Mesenteric fat pad (tissue), 1 donor: ENCODE data around the gene NCBP1. TPM values are rescaled to one million over a fixed set of nuclear protein-coding genes. Genes with fewer than 3 reads are reported as not detected.
"Not testable (repeated sequence)": the region's sequence is repeated elsewhere in the genome, so short reads cannot be mapped to it uniquely, and the experiment has no call there.

Experiments used
- DNase-seq: peaks from one replicate; pipeline ENCODE4 v3.0.0-alpha.2; 2020; ENCODE audit warnings: low spot score
- total RNA-seq: library from RNA; stranded (reverse); fragmentation: NEBNext Ultra II Directional; extraction: Animal tissue kit (Norgen Biotek cat#: 25700); gene quantifications from one replicate; pipeline ENCODE4 v1.2.1, GENCODE V29; 2021
- donor health status: DM: yes; HTN: yes; CAD: no.

NCBP1 gene
- total RNA-seq, 1 donor from 2014 or later: 21.3 TPM

DNA sequence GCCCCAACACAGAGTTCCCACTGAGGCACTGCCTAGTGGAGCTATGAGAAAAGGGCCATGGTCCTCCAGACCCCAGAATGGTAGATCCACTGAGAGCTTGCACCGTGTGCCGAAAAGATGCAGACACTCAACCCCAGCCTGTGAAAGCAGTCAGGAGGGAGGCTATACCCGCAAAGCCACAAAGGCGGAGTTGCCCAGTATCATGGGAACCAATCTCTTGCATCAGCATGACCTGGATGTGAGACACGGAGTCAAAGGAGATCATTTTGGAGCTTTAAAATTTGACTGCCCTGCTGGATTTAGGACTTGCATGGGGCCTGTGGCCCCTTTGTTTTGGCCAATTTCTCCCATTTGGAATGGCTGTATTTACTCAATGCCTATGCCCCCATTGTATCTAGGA, 11.1 kb upstream of the NCBP1 start:
- not testable (repeated sequence) for DNase-seq

DNA sequence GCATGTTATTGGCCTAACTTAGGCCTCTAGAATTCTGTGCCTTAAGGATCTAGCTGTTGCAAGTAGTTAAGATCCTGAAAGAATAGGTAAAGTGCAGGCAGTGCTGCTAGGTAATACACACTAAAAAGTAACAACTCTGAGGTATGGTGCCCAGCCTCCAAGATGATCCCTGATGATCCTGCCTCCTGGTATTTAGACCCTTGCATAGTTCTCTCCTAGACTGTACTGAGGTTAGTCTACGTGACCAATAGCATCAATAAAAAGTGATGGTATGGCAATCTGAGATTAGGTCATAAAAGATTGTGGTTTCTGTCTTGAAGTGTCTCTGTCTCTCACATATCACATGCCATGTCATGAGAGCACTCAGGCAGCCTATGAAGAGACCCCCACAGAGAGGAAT, 9.7 kb upstream of the NCBP1 start:
- no peak for DNase-seq

DNA sequence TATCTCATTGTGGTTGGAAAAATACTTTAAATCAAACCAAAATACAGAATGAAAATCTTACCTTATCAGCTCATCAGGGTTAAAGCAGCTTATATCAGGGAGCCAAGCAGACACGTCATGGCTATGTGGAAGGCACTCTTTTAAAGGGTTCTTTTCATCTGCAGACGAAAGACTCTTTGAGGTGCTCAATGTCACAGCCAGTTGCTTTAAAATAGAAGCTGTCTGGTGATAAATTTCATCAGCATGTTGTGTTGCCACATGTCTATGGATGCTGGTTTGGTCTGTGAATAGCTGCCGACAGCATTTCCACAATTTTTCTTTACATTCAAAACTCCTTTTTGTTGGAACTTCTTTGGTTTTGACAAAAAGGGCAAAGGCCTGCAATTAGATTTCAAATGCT, 8.0 kb upstream of the NCBP1 start:
- DNase-seq: no peak

DNA sequence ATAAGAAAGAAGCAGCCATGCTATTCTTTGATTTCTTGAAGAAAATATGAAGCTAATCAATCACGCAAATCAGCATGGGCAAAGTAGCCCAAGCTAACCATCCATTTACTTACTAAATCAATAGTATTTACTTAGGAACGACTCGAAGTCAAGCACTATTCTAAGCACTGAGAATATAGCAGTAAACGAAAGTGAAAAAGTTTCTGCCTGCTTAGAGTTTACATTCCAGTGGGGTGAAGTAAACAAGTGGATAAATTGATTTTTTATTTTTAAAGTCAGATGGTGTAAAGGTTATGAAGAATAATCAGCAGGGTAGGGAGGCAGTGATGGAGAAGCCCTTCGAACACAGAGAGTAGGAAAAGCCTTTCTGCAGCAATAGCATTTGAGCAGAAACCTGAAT, 6.0 kb upstream of the NCBP1 start:
- no peak for DNase-seq

DNA sequence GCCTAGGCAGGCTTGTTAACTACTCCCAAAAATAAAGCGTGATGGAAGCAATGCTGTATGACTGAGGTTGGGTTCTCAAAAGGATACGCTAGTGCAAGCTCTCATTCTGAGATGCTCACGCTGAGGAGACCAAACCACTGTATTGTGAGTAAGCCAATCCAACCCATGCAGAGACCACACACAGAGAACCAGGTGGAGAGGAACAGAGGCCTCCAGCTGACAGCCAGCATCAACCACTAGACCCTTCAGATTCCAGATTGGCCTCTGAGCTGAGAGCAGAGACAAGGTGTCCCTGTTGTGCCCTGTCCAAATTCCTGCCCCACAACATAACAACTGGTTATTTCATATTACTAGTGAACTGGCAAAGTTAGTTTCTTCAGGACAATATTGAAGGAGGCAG, 5.0 kb upstream of the NCBP1 start:
- no peak for DNase-seq

DNA sequence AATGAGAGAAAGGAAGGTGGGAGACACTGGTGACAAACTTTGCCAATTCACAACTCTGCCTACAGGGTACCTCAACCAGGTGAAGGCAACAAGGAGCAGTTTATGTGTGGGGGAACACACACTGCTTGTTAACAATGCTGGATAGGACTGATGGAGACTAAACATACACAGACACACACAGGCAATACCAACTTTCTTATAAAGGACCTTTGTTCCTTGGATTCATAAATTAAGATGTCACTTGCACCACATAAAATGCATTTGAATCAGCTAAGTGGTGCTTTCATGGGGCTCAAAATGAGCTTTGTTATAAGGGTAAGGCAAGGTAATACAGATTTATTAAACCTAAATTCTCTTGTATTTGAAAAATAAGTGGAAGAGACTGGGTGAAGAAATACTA, 4.5 kb upstream of the NCBP1 start:
- DNase-seq: no peak

DNA sequence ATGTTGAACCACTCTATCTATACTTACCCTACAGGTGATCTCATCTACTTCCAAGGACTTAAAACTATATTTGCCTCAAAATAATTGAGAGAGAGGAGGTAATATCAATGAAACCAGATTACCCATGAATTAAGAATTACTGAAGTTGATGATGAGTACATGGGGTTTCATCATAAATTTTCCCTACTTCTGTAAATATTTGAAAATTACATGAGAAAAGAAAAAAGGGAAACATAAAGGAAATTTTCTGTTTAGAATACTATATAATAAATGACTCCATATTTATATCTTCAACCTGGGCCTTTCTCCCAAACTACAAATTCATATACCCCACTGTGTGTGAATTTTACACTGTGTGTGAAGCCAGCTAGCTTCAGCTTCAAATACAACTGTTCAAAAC, 3.0 kb upstream of the NCBP1 start:
- DNase-seq: no peak

DNA sequence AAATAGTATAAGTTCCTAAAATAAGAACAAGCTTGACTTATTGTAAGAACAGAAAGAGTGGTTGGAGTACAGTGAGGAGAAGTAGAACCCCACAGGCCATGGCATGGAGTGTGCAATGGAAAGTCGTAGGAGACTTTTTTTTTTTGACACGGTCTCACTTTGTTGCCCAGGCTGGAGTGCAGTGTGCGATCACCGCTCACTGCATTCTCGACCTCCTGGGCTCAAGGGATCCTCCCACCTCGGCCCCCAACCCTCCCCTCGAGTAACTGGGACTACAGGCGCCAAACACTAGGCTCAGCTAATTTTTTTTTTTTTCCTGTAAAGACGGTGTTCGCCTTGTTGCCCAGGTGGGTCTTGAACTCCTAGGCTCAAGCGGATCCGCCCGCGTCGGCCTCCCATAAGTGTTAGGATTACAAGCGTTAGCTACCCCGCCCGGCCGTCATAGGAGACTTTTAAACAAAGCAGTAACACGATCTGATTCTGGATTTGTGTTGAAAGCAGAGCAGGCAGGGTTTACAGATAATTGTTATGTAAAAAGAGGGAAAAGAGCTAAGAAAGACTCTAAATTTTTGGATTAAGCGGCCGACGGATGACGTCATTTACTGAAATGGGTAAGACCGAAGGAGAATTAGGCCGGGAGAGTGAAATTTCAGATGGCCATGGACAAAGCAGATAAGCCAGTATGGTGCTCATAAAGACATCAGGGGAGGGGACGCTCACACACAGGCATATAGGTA, 1.2 kb upstream of the NCBP1 start:
- no peak for DNase-seq

DNA sequence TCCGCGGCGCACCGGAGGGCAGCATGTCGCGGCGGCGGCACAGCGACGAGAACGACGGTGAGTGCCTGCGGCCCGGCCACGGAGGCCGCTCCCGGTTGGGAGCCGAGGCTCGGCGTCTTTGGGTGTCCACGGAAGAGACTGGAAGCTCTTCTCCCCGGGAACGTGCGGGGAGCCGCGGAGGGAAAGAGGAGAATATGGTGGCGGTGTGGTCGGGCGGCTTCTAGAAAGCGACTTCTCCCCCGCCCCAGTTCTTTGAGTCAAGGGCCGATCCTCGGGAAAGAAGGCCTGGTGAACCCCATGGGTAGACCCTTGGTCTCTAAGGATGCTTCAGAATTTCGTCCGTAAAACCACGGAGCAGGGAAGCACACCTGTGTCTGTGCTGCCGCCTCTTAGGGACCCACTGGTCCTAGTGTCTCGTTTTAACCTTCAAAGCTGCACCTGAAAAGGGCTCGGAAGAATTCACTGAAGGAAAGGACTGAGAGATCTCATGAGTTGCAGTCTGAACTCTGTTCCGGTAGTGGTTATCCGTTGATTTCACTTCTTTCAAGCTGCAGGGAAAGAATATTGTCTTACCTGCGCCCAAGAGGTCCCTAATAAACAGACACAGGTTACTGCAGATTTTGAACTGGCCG, 354 bp downstream of the NCBP1 start:
- no peak for DNase-seq

DNA sequence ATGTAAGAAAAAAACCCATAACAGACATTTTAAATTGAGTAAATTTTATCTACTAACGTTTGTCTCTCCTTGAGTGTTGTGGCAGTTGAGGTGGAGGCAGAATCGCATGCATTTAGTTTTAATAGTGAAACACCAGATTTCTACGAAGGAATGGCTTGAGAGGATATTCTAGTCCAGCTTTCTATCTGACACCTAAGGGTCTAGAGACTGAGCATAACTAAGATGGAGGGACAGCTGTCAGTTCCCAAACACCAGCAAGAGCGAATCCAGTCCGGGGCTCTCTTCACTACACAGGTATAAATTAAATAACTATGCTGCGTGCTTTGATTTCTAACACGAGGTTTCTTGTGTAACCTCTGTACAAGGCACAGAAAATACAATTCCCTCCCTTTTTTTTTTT, 1.4 kb downstream of the NCBP1 start:
- no peak for DNase-seq

DNA sequence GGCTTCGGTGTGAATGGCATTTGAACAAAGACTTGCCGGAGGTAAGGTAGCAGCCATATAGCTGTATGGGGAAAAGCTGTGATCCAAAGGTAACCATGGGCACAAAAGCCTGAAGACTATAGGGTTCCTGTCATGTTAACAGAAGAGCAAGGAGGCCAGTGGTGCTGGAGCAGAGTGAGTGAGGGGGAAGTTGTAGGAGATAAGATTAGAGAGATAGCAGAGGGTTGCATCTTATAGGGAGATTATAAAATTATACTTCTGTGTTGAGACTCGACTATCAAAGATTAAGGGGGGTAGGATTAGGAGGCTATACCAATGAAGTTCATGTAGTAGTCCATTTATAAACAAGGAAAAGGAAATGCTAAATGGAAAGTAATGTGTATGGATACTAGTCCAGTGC, 3.3 kb downstream of the NCBP1 start:
- DNase-seq: no peak

DNA sequence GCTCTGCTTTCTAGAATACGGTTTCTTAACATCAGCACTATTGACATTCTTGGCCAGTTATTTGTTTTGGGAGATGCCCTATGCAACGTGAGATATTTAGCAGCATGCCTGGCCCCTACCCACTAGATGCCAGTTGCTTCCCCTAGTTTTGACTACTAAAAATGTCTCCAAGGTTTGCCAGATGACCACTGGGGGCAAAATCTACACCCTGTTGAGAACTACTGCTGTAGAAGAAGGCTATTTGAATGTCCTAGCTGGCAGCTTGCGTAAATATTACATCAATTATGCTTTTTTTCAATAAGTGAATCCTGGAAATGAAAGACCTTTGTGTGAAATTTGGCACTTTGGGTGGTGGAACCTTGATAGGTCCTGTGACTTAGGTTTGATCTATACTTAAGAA, 5.0 kb downstream of the NCBP1 start:
- no peak for DNase-seq

DNA sequence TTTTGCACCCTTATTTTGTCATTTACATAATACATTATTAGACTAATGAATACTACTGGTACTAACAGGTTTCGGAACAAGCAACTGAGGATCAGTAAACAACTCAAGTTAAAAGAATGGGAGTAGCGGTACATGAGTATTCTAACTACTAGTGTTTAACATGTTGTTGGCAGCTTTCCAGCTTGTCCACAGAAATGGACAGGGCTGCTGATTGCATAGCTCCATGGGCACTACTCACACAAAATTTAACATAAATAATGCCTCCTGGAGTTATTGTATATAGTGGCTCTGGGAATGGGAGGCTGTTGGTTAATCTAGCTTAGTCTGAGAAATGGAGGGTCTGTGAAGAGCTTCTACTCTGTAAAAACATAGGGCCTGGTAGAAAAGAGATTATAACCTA, 6.7 kb downstream of the NCBP1 start:
- no peak for DNase-seq

DNA sequence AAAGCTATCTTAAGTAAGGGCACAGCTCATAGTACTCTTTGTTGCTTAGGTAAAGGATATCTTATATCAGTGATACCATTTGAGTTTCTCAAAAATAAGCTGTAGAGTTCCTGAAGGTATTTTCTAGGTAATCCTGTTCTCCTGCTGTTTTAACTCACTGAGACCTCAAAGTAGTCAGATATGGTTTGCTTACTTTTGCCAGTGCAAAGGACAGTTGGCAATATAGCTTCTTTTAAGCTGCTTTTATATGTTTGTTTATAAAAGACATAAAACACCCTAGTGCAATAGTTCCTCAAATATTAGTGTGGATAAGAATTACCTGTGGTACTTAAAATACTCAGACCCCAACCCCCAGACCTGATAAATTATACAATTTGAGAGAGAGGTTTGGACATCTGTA, 12.1 kb downstream of the NCBP1 start:
- no peak for DNase-seq

DNA sequence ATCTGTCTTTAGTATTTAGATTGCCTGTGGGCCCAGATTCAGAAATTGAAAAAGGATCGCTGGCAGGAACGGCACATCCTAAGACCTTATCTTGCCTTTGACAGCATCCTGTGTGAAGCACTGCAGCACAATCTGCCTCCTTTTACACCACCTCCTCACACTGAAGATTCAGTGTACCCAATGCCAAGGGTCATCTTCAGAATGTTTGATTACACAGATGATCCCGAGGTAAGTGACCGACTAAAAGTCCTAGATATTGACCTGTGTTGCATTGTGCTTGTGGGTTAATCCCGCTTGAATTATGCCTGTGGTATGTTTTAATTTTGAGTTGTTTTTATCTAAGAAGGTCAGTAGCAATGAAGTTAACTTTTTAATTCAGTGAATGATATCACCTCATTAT, 14.4 kb downstream of the NCBP1 start:
- no peak for DNase-seq

DNA sequence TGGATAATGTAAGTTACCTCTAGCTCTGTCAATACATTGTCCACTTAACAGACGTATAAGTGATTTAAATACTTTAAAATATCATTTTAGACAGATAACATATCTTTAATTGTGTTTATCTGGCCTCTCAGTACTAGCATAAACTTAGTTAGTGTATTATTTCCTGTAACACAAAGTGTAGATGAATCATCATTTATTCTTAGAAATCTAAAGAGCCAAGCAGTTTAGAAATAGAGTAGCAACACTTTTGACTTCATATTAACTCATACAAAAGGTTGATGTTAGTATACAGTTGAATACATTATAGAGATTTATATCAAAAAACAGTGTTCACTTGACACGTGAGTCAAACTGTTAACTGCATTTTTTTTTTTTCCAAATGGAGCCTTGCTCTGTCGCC, 18.0 kb downstream of the NCBP1 start:
- no peak for DNase-seq

DNA sequence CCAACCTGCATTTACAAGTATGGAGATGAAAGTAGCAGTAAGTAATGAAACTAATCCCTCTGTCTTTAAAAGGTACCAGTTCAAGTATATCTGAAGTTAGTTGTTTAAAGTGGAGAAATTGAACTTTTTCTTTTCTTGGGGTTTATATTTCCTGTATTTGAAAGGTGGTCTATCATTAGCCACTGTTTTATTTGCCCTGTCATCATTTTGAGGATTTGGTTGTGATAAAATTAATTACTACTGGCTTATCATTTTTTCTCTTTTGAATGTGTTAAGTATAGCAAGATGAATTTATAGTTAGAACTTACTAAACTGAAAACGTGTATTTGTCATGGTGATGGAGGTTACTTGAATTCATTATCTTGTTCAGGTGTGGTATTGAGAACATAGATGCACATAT, 25.1 kb downstream of the NCBP1 start:
- DNase-seq: no peak

DNA sequence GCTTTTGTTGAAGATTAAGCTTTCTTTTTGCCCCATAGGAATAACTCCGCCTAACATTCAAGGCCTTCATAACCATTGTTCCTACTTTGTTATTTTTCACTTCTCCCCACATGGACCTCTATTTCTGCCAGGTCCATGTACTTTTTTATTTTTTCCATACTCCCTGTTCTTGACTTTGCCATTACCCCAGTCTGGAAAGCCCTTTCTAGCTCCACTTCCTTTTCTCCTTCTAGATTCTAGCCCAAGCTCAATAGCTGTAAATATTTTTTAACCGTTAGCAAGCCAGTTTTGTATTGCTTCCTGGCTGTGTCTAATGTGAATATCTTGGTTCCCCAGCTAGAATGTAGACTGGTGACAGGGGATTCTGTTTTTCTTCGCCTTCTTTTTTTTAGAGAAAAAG, 26.1 kb downstream of the NCBP1 start:
- DNase-seq: no peak

DNA sequence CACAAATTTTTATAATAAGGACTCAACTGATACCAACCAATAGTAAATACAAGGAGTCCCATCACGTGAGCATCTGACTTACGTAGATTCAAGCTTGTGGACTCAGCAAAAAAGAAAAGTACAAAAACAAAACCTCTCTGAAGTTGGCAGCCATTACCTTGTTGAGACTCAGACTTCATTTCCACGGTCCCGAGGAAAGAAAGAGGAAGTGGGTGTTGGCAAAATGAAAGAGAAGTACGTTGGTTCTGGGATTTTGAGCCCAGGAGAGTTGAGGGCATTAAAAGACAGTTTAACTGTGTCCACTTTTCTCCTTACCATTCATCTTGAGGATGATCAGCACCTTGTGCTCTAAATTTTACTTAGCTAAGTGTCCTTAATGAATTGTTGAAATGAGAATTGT, 26.7 kb downstream of the NCBP1 start:
- no peak for DNase-seq

DNA sequence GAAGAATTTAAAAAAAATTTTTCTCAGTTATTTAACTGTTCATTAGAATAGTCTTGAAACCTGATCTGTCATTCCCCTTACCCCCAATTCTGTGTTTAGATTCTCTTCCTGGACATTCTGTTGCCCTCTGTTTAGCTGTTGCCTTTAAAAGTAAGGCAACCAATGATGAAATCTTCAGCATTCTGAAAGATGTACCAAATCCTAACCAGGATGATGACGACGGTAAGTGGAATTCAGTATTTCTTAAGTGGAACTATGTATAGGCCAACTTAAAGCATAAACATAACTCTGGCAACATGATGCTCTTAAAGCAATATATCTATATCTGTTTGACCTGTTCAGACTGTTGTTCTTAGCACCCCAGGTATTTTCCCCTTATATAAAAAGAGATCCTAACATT, 27.2 kb downstream of the NCBP1 start:
- no peak for DNase-seq

DNA sequence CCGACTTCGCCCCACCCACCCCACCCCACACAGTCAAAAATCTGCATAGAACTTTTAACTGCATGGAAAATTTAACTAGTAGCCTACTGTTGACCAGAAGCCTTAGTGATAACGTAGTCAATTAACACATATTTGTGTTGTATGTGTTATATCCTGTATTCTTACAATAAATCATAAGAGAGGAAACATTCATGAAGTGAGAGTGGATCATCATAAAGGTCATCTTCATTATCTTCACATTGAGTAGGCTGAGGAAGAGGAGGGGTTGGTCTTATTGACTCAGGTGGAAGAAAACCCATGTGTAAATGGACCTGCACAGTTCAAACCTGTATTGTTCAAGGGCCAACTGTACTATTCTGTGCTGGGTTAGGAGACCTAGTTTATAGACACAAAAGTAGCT, 32.1 kb downstream of the NCBP1 start:
- DNase-seq: no peak

DNA sequence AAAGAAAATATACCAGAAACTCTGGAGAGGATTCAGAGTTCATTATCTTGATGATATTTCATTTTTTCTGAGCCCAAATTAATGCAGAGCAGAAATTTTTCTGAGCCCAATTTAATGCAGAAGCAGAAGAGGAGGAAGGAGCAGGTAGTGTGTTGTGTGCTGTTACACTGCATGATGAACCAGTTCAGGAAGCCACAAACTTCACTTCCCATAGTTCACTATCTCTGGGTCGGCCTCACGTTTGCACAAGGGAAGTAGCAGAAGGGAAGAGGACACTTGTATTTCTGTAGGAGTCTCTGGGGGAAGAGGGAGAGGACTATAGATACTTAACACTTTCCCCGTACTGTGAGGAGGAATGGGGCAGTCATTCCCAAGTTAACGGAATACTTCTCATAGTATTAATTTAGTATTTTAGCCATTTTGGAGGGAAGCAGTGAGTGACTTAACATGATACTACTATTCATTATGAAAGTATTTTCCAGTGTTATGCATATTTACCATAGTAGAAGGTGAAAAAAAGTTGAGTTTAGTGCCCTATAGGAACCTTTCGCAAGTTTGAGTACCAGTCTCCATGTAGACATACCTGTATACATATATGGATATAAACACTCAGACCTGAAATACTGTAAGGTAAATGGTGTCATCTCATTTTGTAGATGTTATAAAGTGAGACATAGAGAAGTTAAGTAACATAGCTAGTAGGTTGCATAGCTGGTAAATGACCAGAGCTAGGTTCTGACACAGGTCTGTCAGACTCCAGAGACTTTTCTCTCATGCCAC, 33.5 kb downstream of the NCBP1 start:
- no peak for DNase-seq

DNA sequence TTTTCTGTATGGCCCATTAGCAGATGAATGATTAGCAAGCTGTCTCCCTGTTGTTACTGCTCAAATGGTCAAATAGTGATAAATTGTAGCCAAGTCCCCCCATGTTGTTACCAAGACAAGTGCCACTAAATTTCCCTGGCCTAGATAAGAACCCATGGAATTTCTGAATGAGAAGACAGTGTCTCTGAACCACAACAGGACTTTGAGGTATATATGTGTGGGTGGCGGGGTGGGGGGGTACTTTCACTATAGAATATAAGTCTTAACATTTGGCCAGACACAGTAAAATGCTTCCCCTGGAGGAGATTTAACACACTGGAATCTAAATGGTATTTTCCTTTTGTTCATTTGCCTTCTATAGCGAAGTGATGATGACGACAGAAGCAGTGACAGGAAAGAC, 34.9 kb downstream of the NCBP1 start:
- no peak for DNase-seq
